GM19099 (cell line): ENCODE measurements around the gene PLXNC1.

Experiments
- POLR2A ChIP-seq: IDR thresholded peaks from 3 replicates; pipeline ENCODE4 v1.6.1; 2011; ENCODE audit warnings: low read depth; ENCODE audit not compliant: insufficient read length; ENCODE audit errors: extremely low read depth

The PLXNC1 gene

GRCh38 chr12:94163850-94164249 lies 15.5 kb downstream of the PLXNC1 start:
- TF ChIP-seq POLR2A, result no peak

GRCh38 chr12:94165138-94165537 lies 16.8 kb downstream of the PLXNC1 start:
- TF ChIP-seq POLR2A, result no peak

DNA sequence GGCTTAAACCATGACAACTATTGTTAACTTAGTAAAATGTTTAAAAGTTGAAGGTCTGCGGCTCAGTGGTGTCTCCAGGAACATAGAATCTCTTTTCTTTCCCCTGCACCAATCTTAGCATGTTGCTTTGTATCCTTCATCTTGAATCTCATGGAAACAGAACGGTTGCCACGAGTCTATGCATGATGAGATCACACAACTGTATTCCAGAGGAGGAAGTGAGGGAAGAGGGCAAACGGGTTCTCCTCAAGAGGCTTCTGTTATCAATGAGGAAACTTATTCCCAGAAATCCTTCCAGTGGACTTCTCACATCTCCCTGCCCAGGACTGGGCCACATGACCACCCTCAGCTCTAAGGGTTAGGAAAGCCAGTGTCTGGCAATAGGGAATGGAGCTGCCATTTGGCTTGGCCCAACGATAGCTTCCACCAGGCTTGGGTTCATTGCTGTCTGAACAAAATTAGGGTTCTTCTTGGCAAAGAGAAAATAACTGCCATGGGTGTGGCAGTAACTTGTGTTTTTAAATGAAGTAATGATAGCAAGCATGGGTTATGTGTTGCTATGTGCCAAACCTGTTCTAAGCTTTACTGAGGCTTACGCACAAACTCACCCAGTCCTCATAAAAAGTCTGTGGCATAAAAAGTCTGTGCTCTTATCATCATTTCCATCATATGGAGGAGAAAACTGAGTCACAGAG lies 17.4 kb downstream of the PLXNC1 start:
- no peak for TF ChIP-seq POLR2A

- TF ChIP-seq POLR2A, result no peak
These were observed 18.8 kb downstream of the PLXNC1 start for GRCh38 chr12:94167071-94167755.

DNA sequence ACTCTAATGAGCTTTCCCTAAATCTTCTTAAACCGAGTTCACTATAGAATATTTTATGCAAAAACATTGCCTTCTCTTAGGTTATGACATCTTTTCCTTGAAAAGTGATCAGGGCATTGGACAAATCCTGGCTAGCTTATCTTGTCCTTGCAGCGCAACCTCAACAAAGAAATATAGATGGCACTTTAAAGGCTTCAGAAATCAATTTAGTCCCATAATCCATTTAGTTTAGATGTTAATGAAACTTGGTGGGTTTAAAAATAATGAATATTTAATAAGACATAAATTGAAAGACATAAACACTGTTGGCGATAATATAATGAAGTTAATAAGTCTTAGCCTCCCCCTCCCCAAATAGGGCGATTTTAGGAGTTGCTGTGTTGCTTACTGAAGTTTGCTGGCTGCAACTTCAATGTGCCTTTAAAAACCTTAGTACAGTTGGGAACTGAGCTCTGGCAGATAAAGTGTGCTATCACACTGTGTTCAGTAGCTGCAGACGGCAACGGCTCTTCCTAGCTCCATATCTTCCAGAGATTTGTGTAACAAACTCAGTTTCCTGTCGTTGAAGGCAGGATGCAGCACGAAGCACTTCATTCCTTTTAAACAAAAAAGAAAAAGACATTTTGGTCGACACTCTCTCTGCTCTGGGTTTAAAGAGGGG lies 19.5 kb downstream of the PLXNC1 start:
- no peak for TF ChIP-seq POLR2A

- TF ChIP-seq POLR2A, result no peak
These were observed 21.1 kb downstream of the PLXNC1 start for GRCh38 chr12:94169495-94169894.

DNA sequence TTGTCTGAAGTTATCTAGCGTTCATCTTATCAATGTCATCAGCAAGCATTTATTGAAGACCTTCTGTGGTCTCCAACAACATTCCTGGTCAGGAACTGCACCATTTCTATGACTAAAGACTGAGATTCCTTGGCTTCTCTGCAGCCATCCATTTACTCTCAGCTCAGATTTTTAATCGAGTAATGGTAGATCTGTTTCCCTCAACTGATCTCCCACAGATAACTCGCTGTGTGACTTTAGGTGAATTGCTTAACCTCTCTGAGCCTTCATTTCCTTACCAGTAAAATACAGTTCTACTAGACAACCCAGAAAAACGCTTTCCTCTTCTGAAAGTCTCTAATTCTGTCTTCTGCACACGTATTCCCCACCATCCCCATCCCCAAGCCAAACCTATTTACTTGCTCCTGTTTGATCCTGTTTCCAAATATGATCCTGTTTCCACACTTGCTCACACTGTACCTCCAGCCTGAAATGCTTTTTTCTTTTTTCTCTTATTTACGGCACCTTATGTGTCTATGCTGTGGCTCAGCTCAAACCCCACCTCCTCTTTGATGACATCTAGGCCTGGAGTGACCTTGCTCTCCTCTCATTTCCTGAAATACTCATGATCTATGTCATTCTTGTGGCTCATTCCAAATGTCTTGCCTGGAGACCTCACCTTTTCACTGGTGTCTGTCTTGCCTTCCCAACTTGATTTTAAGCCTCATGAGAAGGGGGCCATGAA lies 21.8 kb downstream of the PLXNC1 start:
- no peak for TF ChIP-seq POLR2A

DNA sequence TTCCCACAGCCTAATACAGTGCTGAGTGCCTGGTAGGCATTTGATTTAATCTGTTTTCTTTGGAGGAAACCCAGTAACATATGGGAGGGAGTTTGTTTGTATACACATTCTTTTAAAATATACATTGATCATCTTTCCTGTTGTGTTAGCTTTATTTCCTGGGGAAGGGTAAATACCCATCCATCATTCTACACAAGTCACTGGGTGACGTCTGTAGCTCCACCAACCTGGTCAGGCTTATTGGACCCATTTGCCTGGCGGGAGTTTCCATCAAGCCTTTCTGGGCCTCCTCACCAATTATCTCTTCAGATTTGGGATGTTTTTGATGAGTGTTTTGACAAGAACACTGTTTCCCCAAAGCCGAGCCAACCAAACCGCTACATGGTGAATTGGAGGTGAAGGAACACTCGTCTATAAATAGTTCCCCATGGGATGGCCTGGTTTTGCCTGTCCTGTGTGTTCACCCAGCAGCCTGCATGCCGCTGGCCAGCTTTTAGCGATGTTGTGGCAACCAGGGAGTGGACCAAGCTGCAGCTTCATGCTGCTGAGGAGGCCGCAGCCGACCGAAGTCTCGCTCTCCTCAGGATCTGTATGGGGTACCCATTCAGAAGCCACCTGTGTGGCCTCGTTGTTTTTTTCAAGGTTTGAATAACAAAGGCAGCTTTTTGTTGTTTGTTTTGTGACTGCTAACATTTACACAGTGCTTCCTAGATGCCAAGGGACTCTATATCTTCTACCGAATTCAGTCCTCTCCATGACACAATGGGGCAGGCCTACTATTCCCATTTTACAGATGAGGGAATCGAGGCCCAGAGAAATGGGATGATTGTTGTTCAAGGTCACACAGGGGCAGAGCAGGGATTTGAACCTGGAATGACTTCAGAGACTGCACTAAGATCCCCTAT lies 22.6 kb downstream of the PLXNC1 start:
- no peak for TF ChIP-seq POLR2A

- no peak for TF ChIP-seq POLR2A
These were observed 23.2 kb downstream of the PLXNC1 start for GRCh38 chr12:94171595-94171930.

GRCh38 chr12:94172031-94172430 lies 23.7 kb downstream of the PLXNC1 start:
- TF ChIP-seq POLR2A, result no peak

DNA sequence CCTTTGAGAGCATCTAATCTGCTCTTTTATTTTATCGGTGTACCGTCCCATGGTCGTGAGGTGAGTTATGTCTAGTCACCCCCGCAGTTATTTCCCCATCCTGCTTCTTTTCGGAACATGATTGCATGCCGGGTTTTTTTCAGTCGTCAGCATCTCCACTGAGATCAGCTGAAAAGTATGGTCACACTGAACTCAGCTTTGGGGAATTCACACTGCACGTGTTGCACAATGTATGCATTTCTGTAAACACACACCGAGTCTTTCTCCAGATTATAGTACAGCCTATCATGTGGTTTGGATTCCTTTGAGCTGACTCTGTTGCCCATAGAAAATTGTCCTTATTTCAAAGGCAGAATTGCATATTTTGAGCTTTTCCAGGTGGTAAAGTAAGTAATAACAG lies 24.6 kb downstream of the PLXNC1 start:
- TF ChIP-seq POLR2A, result no peak

DNA sequence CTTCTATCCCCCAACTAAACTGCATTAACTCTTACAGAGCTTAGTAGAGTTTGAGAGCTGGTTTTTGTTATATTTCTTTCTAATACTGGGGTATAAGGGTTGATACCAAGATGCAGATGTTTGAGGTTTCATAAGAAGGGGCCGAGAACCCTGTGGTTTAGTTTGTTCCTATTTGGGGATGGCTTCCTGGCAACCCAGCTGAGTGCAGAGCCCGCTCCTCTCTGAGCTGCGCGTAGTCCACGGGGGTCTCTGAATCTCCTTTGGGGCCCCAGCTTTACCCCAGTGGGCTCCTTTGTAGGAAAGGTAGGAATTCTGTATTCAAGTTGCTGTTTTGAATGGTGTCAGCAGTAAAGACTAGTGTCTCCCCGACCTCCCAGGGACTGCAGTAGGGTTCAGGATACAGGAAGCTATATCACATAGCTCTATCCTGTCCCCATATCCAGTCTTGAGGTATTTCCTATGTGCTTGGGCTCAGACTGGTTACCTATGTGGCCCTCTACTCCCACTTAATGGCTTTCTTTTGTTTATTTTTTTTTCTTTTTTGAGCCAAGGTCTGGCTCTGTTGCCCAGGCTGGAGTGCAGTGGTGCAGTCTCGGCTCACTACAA lies 25.4 kb downstream of the PLXNC1 start:
- TF ChIP-seq POLR2A, result no peak

DNA sequence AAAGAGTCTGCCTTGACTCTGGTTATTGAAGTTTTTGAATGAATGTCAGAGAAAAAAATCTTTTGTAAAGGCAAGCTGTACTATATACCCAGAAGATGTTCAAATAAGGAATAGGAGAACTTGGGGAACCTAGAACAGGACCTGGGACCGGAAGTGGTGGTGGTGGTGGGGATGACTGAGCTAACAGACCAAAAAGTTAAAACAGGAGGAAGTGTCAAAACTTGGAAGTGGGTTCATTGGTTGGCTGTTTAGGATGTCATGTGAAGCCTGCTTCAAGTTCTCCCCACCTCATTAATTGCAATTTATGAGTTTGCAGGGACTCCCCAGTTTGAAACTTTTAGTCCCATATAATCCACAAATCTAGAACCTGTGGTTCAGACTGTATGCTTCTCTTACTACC lies 26.2 kb downstream of the PLXNC1 start:
- no peak for TF ChIP-seq POLR2A
